Progenitor cell of endocrine pancreas (in vitro differentiated cells): ENCODE data around the gene TSPAN5. TPM values are rescaled to one million over a fixed set of nuclear protein-coding genes. Genes with fewer than 3 reads are reported as not detected.
A peak's percentile ranks its signal among the peaks of the same experiment; 100 is the strongest.

Source experiments
- DNase-seq: peaks from one replicate; pipeline ENCODE4 v3.0.0; 2021; ENCODE audit warnings: low spot score; ENCODE audit not compliant: unreplicated experiment
- H3K27ac Mint-ChIP-seq: 2 replicates; pipeline ENCODE4 v1.8.0; 2021; ENCODE audit warnings: mild to moderate bottlenecking, moderate library complexity, mixed read lengths
- H3K27me3 Mint-ChIP-seq: 2 replicates; pipeline ENCODE4 v1.8.0; 2021; ENCODE audit warnings: mixed read lengths
- H3K36me3 Mint-ChIP-seq: 2 replicates; pipeline ENCODE4 v1.8.0; 2022; ENCODE audit warnings: mixed read lengths; ENCODE audit not compliant: insufficient read depth
- H3K4me1 Mint-ChIP-seq: 2 replicates; pipeline ENCODE4 v1.8.0; 2021; ENCODE audit warnings: low read depth, mixed read lengths
- H3K4me3 Mint-ChIP-seq: 2 replicates; pipeline ENCODE4 v1.8.0; 2021; ENCODE audit warnings: low read depth, mild to moderate bottlenecking, moderate library complexity, mixed read lengths
- H3K9me3 Mint-ChIP-seq: 2 replicates; pipeline ENCODE4 v1.8.0; 2021; ENCODE audit warnings: low read depth, mixed read lengths
- total RNA-seq: library from RNA; stranded (reverse); gene quantifications from 2 replicates; pipeline ENCODE4 v1.2.1, GENCODE V29; 2021
- TF ChIP-seq, protein P1 (sequence below): fragments of 200-600 bp; sonication (generic); IDR thresholded peaks from one replicate; pipeline ENCODE4 v1.5.0; 2021; ENCODE audit warnings: antibody characterized with exemption, mild to moderate bottlenecking; ENCODE audit not compliant: unreplicated experiment

Gene TSPAN5
- total RNA-seq, 1 donor from 2014 or later: 6.1 TPM

DNA sequence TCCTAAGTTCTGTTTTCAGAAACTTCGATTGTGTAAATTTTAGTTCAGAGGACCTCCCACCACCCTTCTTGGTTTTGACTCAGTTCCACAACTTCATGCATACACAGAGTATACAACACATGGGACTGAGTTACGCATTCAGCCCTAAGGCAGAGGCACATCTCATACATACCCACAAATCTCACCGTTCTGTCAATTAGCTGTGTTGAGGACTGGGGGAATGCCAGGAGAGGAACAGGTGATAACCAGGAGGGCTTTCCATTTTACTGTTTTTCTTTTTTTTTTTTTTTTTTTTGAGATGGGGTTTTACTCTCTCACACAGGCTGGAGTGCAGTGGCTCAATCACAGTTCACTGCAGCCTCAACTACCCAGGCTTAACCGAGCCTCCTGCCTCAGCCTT is 150.2 kb downstream of the TSPAN5 start:
- Mint-ChIP-seq H3K4me3 (no peak overlapping the region), H3K36me3 (no peaks in the 10 kb centered on the region), H3K27me3 (peaks cover 3% of the 10 kb centered on the region), H3K4me1 (no peaks in the 10 kb centered on the region), H3K9me3 (no peaks in the 10 kb centered on the region), H3K27ac (no peak overlapping the region)
- TF ChIP-seq, protein P1, sequence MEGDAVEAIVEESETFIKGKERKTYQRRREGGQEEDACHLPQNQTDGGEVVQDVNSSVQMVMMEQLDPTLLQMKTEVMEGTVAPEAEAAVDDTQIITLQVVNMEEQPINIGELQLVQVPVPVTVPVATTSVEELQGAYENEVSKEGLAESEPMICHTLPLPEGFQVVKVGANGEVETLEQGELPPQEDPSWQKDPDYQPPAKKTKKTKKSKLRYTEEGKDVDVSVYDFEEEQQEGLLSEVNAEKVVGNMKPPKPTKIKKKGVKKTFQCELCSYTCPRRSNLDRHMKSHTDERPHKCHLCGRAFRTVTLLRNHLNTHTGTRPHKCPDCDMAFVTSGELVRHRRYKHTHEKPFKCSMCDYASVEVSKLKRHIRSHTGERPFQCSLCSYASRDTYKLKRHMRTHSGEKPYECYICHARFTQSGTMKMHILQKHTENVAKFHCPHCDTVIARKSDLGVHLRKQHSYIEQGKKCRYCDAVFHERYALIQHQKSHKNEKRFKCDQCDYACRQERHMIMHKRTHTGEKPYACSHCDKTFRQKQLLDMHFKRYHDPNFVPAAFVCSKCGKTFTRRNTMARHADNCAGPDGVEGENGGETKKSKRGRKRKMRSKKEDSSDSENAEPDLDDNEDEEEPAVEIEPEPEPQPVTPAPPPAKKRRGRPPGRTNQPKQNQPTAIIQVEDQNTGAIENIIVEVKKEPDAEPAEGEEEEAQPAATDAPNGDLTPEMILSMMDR: no peak
- DNase-seq: no peak

GRCh38 chr4:98507299-98507698 is 151.1 kb downstream of the TSPAN5 start:
- no peaks in the 10 kb centered on the region for H3K9me3 Mint-ChIP-seq
- H3K27me3 Mint-ChIP-seq: peaks cover 3% of the 10 kb centered on the region
- no peak overlapping the region for H3K27ac Mint-ChIP-seq
- TF ChIP-seq, protein P1: no peak
- H3K4me3 Mint-ChIP-seq: no peak overlapping the region
- H3K4me1 Mint-ChIP-seq: no peaks in the 10 kb centered on the region
- no peaks in the 10 kb centered on the region for H3K36me3 Mint-ChIP-seq
- DNase-seq: no peak

- DNase-seq: no peak
- H3K27ac Mint-ChIP-seq: no peak overlapping the region
- no peaks in the 10 kb centered on the region for H3K4me1 Mint-ChIP-seq
- no peaks in the 10 kb centered on the region for H3K9me3 Mint-ChIP-seq
- TF ChIP-seq, protein P1: peak; percentile 31
- no peaks in the 10 kb centered on the region for H3K36me3 Mint-ChIP-seq
- H3K4me3 Mint-ChIP-seq: no peak overlapping the region
- H3K27me3 Mint-ChIP-seq: peaks cover 3% of the 10 kb centered on the region
Observed at GRCh38 chr4:98506462-98507132, 151.8 kb downstream of the TSPAN5 start.

DNA sequence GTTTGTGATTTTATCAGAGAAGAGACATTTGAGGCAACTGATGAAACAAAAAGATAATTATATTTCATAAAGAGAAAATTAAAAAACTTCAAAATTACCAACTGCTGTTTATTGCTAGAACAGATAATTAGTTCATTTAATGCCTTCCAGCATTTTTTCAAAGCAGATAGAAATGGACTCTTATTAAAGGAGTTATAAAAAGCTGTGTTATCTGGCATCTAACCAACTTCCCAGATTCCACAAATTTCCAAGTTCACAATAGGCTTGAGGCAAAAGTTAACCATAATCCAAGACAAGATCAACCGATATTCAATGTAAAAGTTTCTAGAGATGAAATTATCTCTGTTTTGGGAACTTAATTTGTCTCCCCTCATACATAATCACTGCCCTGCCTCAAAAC is 152.4 kb downstream of the TSPAN5 start:
- Mint-ChIP-seq H3K9me3 (no peaks in the 10 kb centered on the region), H3K4me1 (no peaks in the 10 kb centered on the region), H3K4me3 (no peak overlapping the region), H3K27ac (no peak overlapping the region), H3K36me3 (no peaks in the 10 kb centered on the region), H3K27me3 (peaks cover 3% of the 10 kb centered on the region)
- DNase-seq: no peak
- TF ChIP-seq, protein P1: no peak

GRCh38 chr4:98504091-98504490 is 154.3 kb downstream of the TSPAN5 start:
- Mint-ChIP-seq H3K9me3 (no peaks in the 10 kb centered on the region), H3K27me3 (peaks cover 3% of the 10 kb centered on the region), H3K4me1 (no peaks in the 10 kb centered on the region), H3K36me3 (no peaks in the 10 kb centered on the region), H3K4me3 (no peak overlapping the region), H3K27ac (no peak overlapping the region)
- TF ChIP-seq, protein P1: no peak
- DNase-seq: no peak
